ENCODE results near the gene CELF1.
A peak's percentile ranks its signal among the peaks of the same experiment; 100 is the strongest.

The CELF1 gene

GRCh38 chr11:47510209-47510608 is 42.7 kb downstream of the CELF1 start:
- Mint-ChIP-seq H3K4me1 (peaks cover 60% of the 10 kb centered on the region), H3K36me3 (ENCODE audit: insufficient read depth) (peaks cover 11% of the 10 kb centered on the region), H3K27ac (ENCODE audit: low read depth) (peak overlapping the region; percentile 60), H3K4me3 (no peak overlapping the region), H3K9me3 (no peaks in the 10 kb centered on the region), H3K27me3 (no peaks in the 10 kb centered on the region)
- no peak for ATAC-seq (replicated peaks; ENCODE audit: extremely low read depth, poor library complexity, severe bottlenecking)
- DNase-seq (ENCODE audit: low spot score in 2 of 2): no peak

GRCh38 chr11:47509077-47509536 is 43.8 kb downstream of the CELF1 start:
- ATAC-seq (replicated peaks; ENCODE audit: extremely low read depth, poor library complexity, severe bottlenecking) (no peak), DNase-seq (ENCODE audit: low spot score in 2 of 2) (no peak)
- Mint-ChIP-seq H3K36me3 (ENCODE audit: insufficient read depth) (peaks cover 11% of the 10 kb centered on the region), H3K27me3 (no peaks in the 10 kb centered on the region), H3K4me3 (peak overlapping the region; percentile 15), H3K27ac (ENCODE audit: low read depth) (peak overlapping the region; percentile 60), H3K9me3 (no peaks in the 10 kb centered on the region), H3K4me1 (peaks cover 53% of the 10 kb centered on the region)

GRCh38 chr11:47508240-47508957 is 44.5 kb downstream of the CELF1 start:
- peaks cover 13% of the 10 kb centered on the region for H3K36me3 Mint-ChIP-seq (ENCODE audit: insufficient read depth)
- peaks cover 53% of the 10 kb centered on the region for H3K4me1 Mint-ChIP-seq
- H3K27me3 Mint-ChIP-seq: no peaks in the 10 kb centered on the region
- H3K4me3 Mint-ChIP-seq: peak overlapping the region; percentile 15
- no peak for DNase-seq (ENCODE audit: low spot score in 2 of 2)
- H3K27ac Mint-ChIP-seq (ENCODE audit: low read depth): peak overlapping the region; percentile 60
- no peak for ATAC-seq (replicated peaks; ENCODE audit: extremely low read depth, poor library complexity, severe bottlenecking)
- H3K9me3 Mint-ChIP-seq: no peaks in the 10 kb centered on the region

GRCh38 chr11:47507563-47508239 is 45.2 kb downstream of the CELF1 start:
- Mint-ChIP-seq H3K4me3 (peak overlapping the region; percentile 31), H3K36me3 (ENCODE audit: insufficient read depth) (peaks cover 12% of the 10 kb centered on the region), H3K4me1 (peaks cover 58% of the 10 kb centered on the region), H3K27me3 (no peaks in the 10 kb centered on the region), H3K9me3 (no peaks in the 10 kb centered on the region), H3K27ac (ENCODE audit: low read depth) (peak overlapping the region; percentile 60)
- DNase-seq (ENCODE audit: low spot score in 2 of 2) (no peak), ATAC-seq (replicated peaks; ENCODE audit: extremely low read depth, poor library complexity, severe bottlenecking) (no peak)

- DNase-seq (ENCODE audit: low spot score in 2 of 2) (no peak), ATAC-seq (replicated peaks; ENCODE audit: extremely low read depth, poor library complexity, severe bottlenecking) (peak; percentile 55)
- Mint-ChIP-seq H3K27me3 (no peaks in the 10 kb centered on the region), H3K27ac (ENCODE audit: low read depth) (peak overlapping the region; percentile 60), H3K9me3 (no peaks in the 10 kb centered on the region), H3K4me1 (peaks cover 62% of the 10 kb centered on the region), H3K36me3 (ENCODE audit: insufficient read depth) (peaks cover 12% of the 10 kb centered on the region), H3K4me3 (peak overlapping the region; percentile 31)
Observed at GRCh38 chr11:47506795-47507562, 46.0 kb downstream of the CELF1 start.

- Mint-ChIP-seq H3K27ac (ENCODE audit: low read depth) (peak overlapping the region; percentile 60), H3K4me3 (no peak overlapping the region), H3K4me1 (peaks cover 64% of the 10 kb centered on the region), H3K9me3 (no peaks in the 10 kb centered on the region), H3K36me3 (ENCODE audit: insufficient read depth) (peaks cover 13% of the 10 kb centered on the region), H3K27me3 (no peaks in the 10 kb centered on the region)
- ATAC-seq (replicated peaks; ENCODE audit: extremely low read depth, poor library complexity, severe bottlenecking) (no peak), DNase-seq (ENCODE audit: low spot score in 2 of 2) (no peak)
Observed at GRCh38 chr11:47506373-47506772, 46.6 kb downstream of the CELF1 start.

GRCh38 chr11:47504910-47505309 is 48.0 kb downstream of the CELF1 start:
- DNase-seq (ENCODE audit: low spot score in 2 of 2) (no peak), ATAC-seq (replicated peaks; ENCODE audit: extremely low read depth, poor library complexity, severe bottlenecking) (no peak)
- H3K4me1 Mint-ChIP-seq: peaks cover 72% of the 10 kb centered on the region
- H3K36me3 Mint-ChIP-seq (ENCODE audit: insufficient read depth): peaks cover 18% of the 10 kb centered on the region
- H3K27me3 Mint-ChIP-seq: no peaks in the 10 kb centered on the region
- no peak overlapping the region for H3K4me3 Mint-ChIP-seq
- peak overlapping the region; percentile 47 for H3K27ac Mint-ChIP-seq (ENCODE audit: low read depth)
- no peaks in the 10 kb centered on the region for H3K9me3 Mint-ChIP-seq

GRCh38 chr11:47503227-47503626 is 49.7 kb downstream of the CELF1 start:
- H3K4me3 Mint-ChIP-seq: no peak overlapping the region
- H3K9me3 Mint-ChIP-seq: no peaks in the 10 kb centered on the region
- peak overlapping the region; percentile 9 for H3K27ac Mint-ChIP-seq (ENCODE audit: low read depth)
- peaks cover 21% of the 10 kb centered on the region for H3K36me3 Mint-ChIP-seq (ENCODE audit: insufficient read depth)
- DNase-seq (ENCODE audit: low spot score in 2 of 2) (no peak), ATAC-seq (replicated peaks; ENCODE audit: extremely low read depth, poor library complexity, severe bottlenecking) (no peak)
- no peaks in the 10 kb centered on the region for H3K27me3 Mint-ChIP-seq
- peaks cover 65% of the 10 kb centered on the region for H3K4me1 Mint-ChIP-seq

GRCh38 chr11:47502767-47503166 is 50.2 kb downstream of the CELF1 start:
- no peaks in the 10 kb centered on the region for H3K9me3 Mint-ChIP-seq
- H3K27me3 Mint-ChIP-seq: no peaks in the 10 kb centered on the region
- peaks cover 21% of the 10 kb centered on the region for H3K36me3 Mint-ChIP-seq (ENCODE audit: insufficient read depth)
- no peak overlapping the region for H3K4me3 Mint-ChIP-seq
- H3K4me1 Mint-ChIP-seq: peaks cover 65% of the 10 kb centered on the region
- peak overlapping the region; percentile 9 for H3K27ac Mint-ChIP-seq (ENCODE audit: low read depth)
- ATAC-seq (replicated peaks; ENCODE audit: extremely low read depth, poor library complexity, severe bottlenecking) (no peak), DNase-seq (ENCODE audit: low spot score in 2 of 2) (no peak)

GRCh38 chr11:47501101-47501500 is 51.8 kb downstream of the CELF1 start:
- H3K27ac Mint-ChIP-seq (ENCODE audit: low read depth): no peak overlapping the region
- no peaks in the 10 kb centered on the region for H3K27me3 Mint-ChIP-seq
- H3K4me1 Mint-ChIP-seq: peaks cover 51% of the 10 kb centered on the region
- no peaks in the 10 kb centered on the region for H3K9me3 Mint-ChIP-seq
- no peak overlapping the region for H3K4me3 Mint-ChIP-seq
- peaks cover 19% of the 10 kb centered on the region for H3K36me3 Mint-ChIP-seq (ENCODE audit: insufficient read depth)
- DNase-seq (ENCODE audit: low spot score in 2 of 2) (no peak), ATAC-seq (replicated peaks; ENCODE audit: extremely low read depth, poor library complexity, severe bottlenecking) (no peak)

GRCh38 chr11:47500121-47500520 is 52.8 kb downstream of the CELF1 start:
- ATAC-seq (replicated peaks; ENCODE audit: extremely low read depth, poor library complexity, severe bottlenecking): no peak
- no peak for DNase-seq (ENCODE audit: low spot score in 2 of 2)
- Mint-ChIP-seq H3K4me1 (peaks cover 50% of the 10 kb centered on the region), H3K27me3 (no peaks in the 10 kb centered on the region), H3K27ac (ENCODE audit: low read depth) (no peak overlapping the region), H3K9me3 (no peaks in the 10 kb centered on the region), H3K4me3 (no peak overlapping the region), H3K36me3 (ENCODE audit: insufficient read depth) (peaks cover 13% of the 10 kb centered on the region)

GRCh38 chr11:47499614-47500013 is 53.3 kb downstream of the CELF1 start:
- ATAC-seq (replicated peaks; ENCODE audit: extremely low read depth, poor library complexity, severe bottlenecking) (no peak), DNase-seq (ENCODE audit: low spot score in 2 of 2) (no peak)
- no peaks in the 10 kb centered on the region for H3K9me3 Mint-ChIP-seq
- no peak overlapping the region for H3K4me3 Mint-ChIP-seq
- H3K27me3 Mint-ChIP-seq: no peaks in the 10 kb centered on the region
- H3K4me1 Mint-ChIP-seq: peaks cover 46% of the 10 kb centered on the region
- no peak overlapping the region for H3K27ac Mint-ChIP-seq (ENCODE audit: low read depth)
- peaks cover 13% of the 10 kb centered on the region for H3K36me3 Mint-ChIP-seq (ENCODE audit: insufficient read depth)

All from central memory CD8-positive, alpha-beta T cell (primary cell).